GM18526 (cell line): ENCODE data around the gene FLRT1.

Experiments
- POLR2A ChIP-seq: IDR thresholded peaks from 3 replicates; pipeline ENCODE4 v1.6.1; 2011; ENCODE audit not compliant: insufficient read length; ENCODE audit errors: extremely low read depth

The FLRT1 gene

GRCh38 chr11:64015510-64015909, 20.2 kb upstream of the FLRT1 start:
- TF ChIP-seq POLR2A, result no peak

GRCh38 chr11:64015935-64016845, 19.5 kb upstream of the FLRT1 start:
- no peak for TF ChIP-seq POLR2A

- TF ChIP-seq POLR2A, result no peak
Measured at GRCh38 chr11:64017945-64018224, 17.8 kb upstream of the FLRT1 start.

GRCh38 chr11:64018310-64018709, 17.4 kb upstream of the FLRT1 start:
- TF ChIP-seq POLR2A, result no peak

- no peak for TF ChIP-seq POLR2A
Measured at GRCh38 chr11:64019106-64020037, 16.4 kb upstream of the FLRT1 start.

- no peak for TF ChIP-seq POLR2A
Measured at GRCh38 chr11:64020976-64021756, 14.6 kb upstream of the FLRT1 start.

GRCh38 chr11:64021757-64022093, 14.0 kb upstream of the FLRT1 start:
- no peak for TF ChIP-seq POLR2A

- no peak for TF ChIP-seq POLR2A
Measured at GRCh38 chr11:64022125-64022784, 13.5 kb upstream of the FLRT1 start.

- no peak for TF ChIP-seq POLR2A
Measured at GRCh38 chr11:64023712-64024710, 11.7 kb upstream of the FLRT1 start.

- TF ChIP-seq POLR2A, result no peak
Measured at GRCh38 chr11:64025205-64025604, 10.5 kb upstream of the FLRT1 start.

- TF ChIP-seq POLR2A, result no peak
Measured at GRCh38 chr11:64026575-64027205, 9.0 kb upstream of the FLRT1 start.

GRCh38 chr11:64027651-64028397, 7.9 kb upstream of the FLRT1 start:
- TF ChIP-seq POLR2A, result no peak

GRCh38 chr11:64028398-64029115, 7.2 kb upstream of the FLRT1 start:
- no peak for TF ChIP-seq POLR2A
